GM23338 (cell line): Measurements from ENCODE around the gene HGF. TPM values are rescaled to one million over a fixed set of nuclear protein-coding genes. Genes with fewer than 3 reads are reported as not detected.
A peak's percentile ranks its signal among the peaks of the same experiment; 100 is the strongest.

ENCODE experiments used
- ATAC-seq: fragments of 200-7000 bp; cut with Tn5 transposase; 3 replicates; pipeline ENCODE4 v1.9.1; 2020
- DNase-seq: peaks from one replicate; pipeline ENCODE4 v3.0.0-alpha.2; 2015; ENCODE audit warnings: low spot score
- H2AFZ ChIP-seq: fragments of 200-600 bp; sonication (generic); 2 replicates; pipeline ENCODE4 v1.8.0; 2016; ENCODE audit warnings: antibody characterized with exemption, mild to moderate bottlenecking, moderate library complexity
- H3F3A ChIP-seq: fragments of 200-600 bp; sonication (generic); replicated peaks from 2 replicates; pipeline ENCODE4 v1.8.0; 2017; ENCODE audit warnings: antibody characterized with exemption, mixed run types, low read depth
- H3K27ac ChIP-seq: fragments of 200-600 bp; sonication (generic); 2 replicates; pipeline ENCODE4 v1.6.1; 2016; ENCODE audit warnings: low read depth
- H3K27me3 ChIP-seq: fragments of 200-600 bp; sonication (generic); 2 replicates; pipeline ENCODE4 v1.8.0; 2016; ENCODE audit warnings: mild to moderate bottlenecking, mixed run types, moderate library complexity; ENCODE audit not compliant: insufficient read depth
- H3K36me3 ChIP-seq: fragments of 200-600 bp; sonication (generic); 2 replicates; pipeline ENCODE4 v1.8.0; 2016; ENCODE audit warnings: mild to moderate bottlenecking; ENCODE audit not compliant: insufficient read depth
- H3K4me1 ChIP-seq: fragments of 200-600 bp; sonication (generic); 2 replicates; pipeline ENCODE4 v1.8.0; 2016; ENCODE audit warnings: mild to moderate bottlenecking, moderate library complexity; ENCODE audit not compliant: insufficient read depth
- H3K4me2 ChIP-seq: fragments of 200-600 bp; sonication (generic); 2 replicates; pipeline ENCODE4 v1.7.1; 2017; ENCODE audit warnings: mixed run types
- H3K4me3 ChIP-seq: fragments of 200-600 bp; sonication (generic); 2 replicates; pipeline ENCODE4 v1.6.1; 2016; ENCODE audit warnings: mixed run types
- H3K79me2 ChIP-seq: fragments of 200-600 bp; sonication (generic); replicated peaks from 2 replicates; pipeline ENCODE4 v1.8.0; 2017; ENCODE audit warnings: mild to moderate bottlenecking; ENCODE audit not compliant: insufficient read depth
- H3K9me2 ChIP-seq: fragments of 200-600 bp; sonication (generic); 2 replicates; pipeline ENCODE4 v1.8.0; 2017; ENCODE audit not compliant: insufficient read depth
- H4K20me1 ChIP-seq: fragments of 200-600 bp; sonication (generic); replicated peaks from 2 replicates; pipeline ENCODE4 v1.8.0; 2017; ENCODE audit warnings: mild to moderate bottlenecking; ENCODE audit not compliant: insufficient read depth
- H3K27ac Mint-ChIP-seq: 2 replicates; pipeline ENCODE4 v1.8.0; 2020; ENCODE audit warnings: inconsistent platforms, mild to moderate bottlenecking, moderate library complexity, mixed read lengths
- H3K27me3 Mint-ChIP-seq: 3 replicates; pipeline ENCODE4 v1.8.0; 2022; ENCODE audit warnings: low read depth, mild to moderate bottlenecking, moderate library complexity, mixed read lengths, inconsistent platforms; ENCODE audit not compliant: insufficient read depth, poor library complexity
- H3K36me3 Mint-ChIP-seq: 3 replicates; pipeline ENCODE4 v1.8.0; 2021; ENCODE audit warnings: low read depth, mild to moderate bottlenecking, inconsistent platforms, moderate library complexity, mixed read lengths
- H3K4me1 Mint-ChIP-seq: 3 replicates; pipeline ENCODE4 v1.8.0; 2020; ENCODE audit warnings: mild to moderate bottlenecking, inconsistent platforms, mixed read lengths
- H3K4me3 Mint-ChIP-seq: 3 replicates; pipeline ENCODE4 v1.8.0; 2021; ENCODE audit warnings: moderate library complexity, mild to moderate bottlenecking, inconsistent platforms, mixed read lengths
- H3K9me3 Mint-ChIP-seq: 3 replicates; pipeline ENCODE4 v1.8.0; 2020; ENCODE audit warnings: moderate library complexity, mild to moderate bottlenecking, inconsistent platforms, mixed read lengths
- CREB1 ChIP-seq: fragments of 250-450 bp; sonication (Bioruptor Pico); IDR thresholded peaks from 2 replicates; pipeline ENCODE4 v1.5.0; 2020; ENCODE audit warnings: low read depth, mild to moderate bottlenecking, moderate library complexity
- EZH2phosphoT487 ChIP-seq: fragments of 200-600 bp; sonication (generic); IDR thresholded peaks from one replicate; pipeline ENCODE4 v1.8.1; 2018; ENCODE audit warnings: antibody characterized with exemption; ENCODE audit not compliant: unreplicated experiment
- NANOG ChIP-seq: IDR thresholded peaks from 2 replicates; pipeline ENCODE4 v1.6.1; 2016; ENCODE audit warnings: antibody characterized with exemption, borderline replicate concordance
- POLR2AphosphoS5 ChIP-seq: IDR thresholded peaks from 2 replicates; pipeline ENCODE4 v1.6.1; 2016; ENCODE audit warnings: antibody characterized with exemption, low read depth
- STAT1 ChIP-seq: IDR thresholded peaks from one replicate; pipeline ENCODE4 v1.6.1; 2016; ENCODE audit warnings: antibody characterized with exemption; ENCODE audit not compliant: unreplicated experiment
- ZNF114 ChIP-seq: fragments of 250-450 bp; sonication (Bioruptor Pico); IDR thresholded peaks from 2 replicates; pipeline ENCODE4 v1.5.0; 2020; ENCODE audit warnings: mild to moderate bottlenecking, moderate library complexity
- ZNF331 ChIP-seq: fragments of 250-450 bp; sonication (Bioruptor Pico); IDR thresholded peaks from 2 replicates; pipeline ENCODE4 v1.5.0; 2020; ENCODE audit warnings: low read depth, mild to moderate bottlenecking, moderate library complexity
- ZNF462 ChIP-seq: fragments of 250-450 bp; sonication (Bioruptor Pico); IDR thresholded peaks from 2 replicates; pipeline ENCODE4 v1.5.0; 2020; ENCODE audit warnings: mild to moderate bottlenecking, moderate library complexity
- polyA plus RNA-seq: library from polyadenylated mRNA; unstranded; fragments of >200 nt; fragmentation: Nextera tagmentation; extraction: Ambion mirVana; gene quantifications from 2 replicates; pipeline ENCODE4 v1.2.1, GENCODE V29; 2016
- total RNA-seq: library from RNA; depleted of rRNA; stranded (reverse); fragments of >200 nt; shearing (Covaris generic); gene quantifications from 2 replicates; pipeline ENCODE4 v1.2.3, GENCODE V29; 2014

Gene HGF
- total and polyA plus RNA-seq, 2 experiments from 2014 or later = 0.24 to 1.1 TPM

GRCh38 chr7:81672872-81673271, 97.0 kb downstream of the HGF start:
- Mint-ChIP-seq H3K36me3 (peaks cover 2% of the 10 kb centered on the region; the same call in 1 of the 3 replicates), H3K27me3 (peaks cover 1% of the 10 kb centered on the region), H3K4me3 (no peak overlapping the region), H3K9me3 (no peaks in the 10 kb centered on the region; the same call in 2 of the 3 replicates), H3K27ac (peak overlapping the region; percentile 86), H3K4me1 (peaks cover 62% of the 10 kb centered on the region)
- H3K9me2 ChIP-seq = no peaks in the 10 kb centered on the region
- DNase-seq (peak; percentile 89), ATAC-seq (peak; percentile 98)
- H3K4me2 ChIP-seq = 0 out of 2 replicates have a peak overlapping the region, but pooled peaks have one; percentile 4
- peaks cover 38% of the 10 kb centered on the region for H3K4me1 ChIP-seq
- H3K4me3 ChIP-seq = no peak overlapping the region
- H2AFZ ChIP-seq = no peak overlapping the region
- no peaks in the 10 kb centered on the region for H4K20me1 ChIP-seq
- peak overlapping the region; percentile 75 for H3K27ac ChIP-seq
- peak; percentile 41; the same call in 1 of the 2 replicates for TF ChIP-seq CREB1 (CRISPR knock-in tag)
- no peak for TF ChIP-seq EZH2phosphoT487
- TF ChIP-seq ZNF331 (CRISPR knock-in tag) = no peak
- TF ChIP-seq POLR2AphosphoS5 = no peak
- TF ChIP-seq NANOG = peak; percentile 59; the same call in 1 of the 2 replicates
- peak; percentile 90 for TF ChIP-seq ZNF462
- peak; percentile 76; the same call in 1 of the 2 replicates for TF ChIP-seq ZNF114
- no peak for TF ChIP-seq STAT1
- no peaks in the 10 kb centered on the region for H3K27me3 ChIP-seq
- no peaks in the 10 kb centered on the region for H3K79me2 ChIP-seq
- no peaks in the 10 kb centered on the region for H3K36me3 ChIP-seq
- H3F3A ChIP-seq = no peaks in the 10 kb centered on the region
